Activated CD8-positive, alpha-beta T cell treated with anti-CD3 and anti-CD28 coated beads, Interleukin-2, amount 10 ng/mL, durations not matched to agents 7 days and 5 days (primary cell): ENCODE measurements around the gene GOLGA3. TPM values are rescaled to one million over a fixed set of nuclear protein-coding genes. Genes with fewer than 3 reads are reported as not detected.
"Not testable (repeated sequence)": the region's sequence is repeated elsewhere in the genome, so short reads cannot be mapped to it uniquely, and the experiment has no call there.

Source experiments
- ATAC-seq: fragments of 150-1000 bp; cut with Tn5 transposase; one replicate; pipeline ENCODE4 v1.10.0; 2021; ENCODE audit warnings: moderate library complexity
- CTCF ChIA-PET: fragments of 350-600 bp; sonication (Branson Sonifier 250); formaldehyde crosslinking; loops from one replicate; lab custom pipeline; 2021; ENCODE audit warnings: antibody characterized with exemption; lab: Charles Lee
- POLR2A ChIA-PET: fragments of 350-600 bp; sonication (Branson Sonifier 250); formaldehyde crosslinking; loops from one replicate; lab custom pipeline; 2021; ENCODE audit warnings: antibody characterized with exemption; lab: Charles Lee
- DNase-seq: peaks from one replicate; pipeline ENCODE4 v3.0.0-alpha.2; 2020
- H3K27ac Mint-ChIP-seq: one replicate; pipeline ENCODE4 v1.8.0; 2021; ENCODE audit warnings: mild to moderate bottlenecking, mixed read lengths
- H3K27me3 Mint-ChIP-seq: one replicate; pipeline ENCODE4 v1.8.0; 2021; ENCODE audit warnings: low read depth, mixed read lengths
- H3K36me3 Mint-ChIP-seq: one replicate; pipeline ENCODE4 v1.8.0; 2021; ENCODE audit warnings: low read depth, mixed read lengths
- H3K4me1 Mint-ChIP-seq: one replicate; pipeline ENCODE4 v1.8.0; 2021; ENCODE audit warnings: low read depth, mixed read lengths
- H3K4me3 Mint-ChIP-seq: one replicate; pipeline ENCODE4 v1.8.0; 2021; ENCODE audit warnings: mild to moderate bottlenecking, mixed read lengths
- H3K9me3 Mint-ChIP-seq: one replicate; pipeline ENCODE4 v1.8.0; 2022; ENCODE audit warnings: mixed read lengths; ENCODE audit not compliant: insufficient read depth
- total RNA-seq, 2 experiments: library from RNA; stranded (reverse); gene quantifications; one replicate each; pipeline ENCODE4 v1.2.3, GENCODE V29; 2021

GOLGA3 gene
- 10 to 100 TPM; 63.7 to 69.3 TPM for total RNA-seq

DNA sequence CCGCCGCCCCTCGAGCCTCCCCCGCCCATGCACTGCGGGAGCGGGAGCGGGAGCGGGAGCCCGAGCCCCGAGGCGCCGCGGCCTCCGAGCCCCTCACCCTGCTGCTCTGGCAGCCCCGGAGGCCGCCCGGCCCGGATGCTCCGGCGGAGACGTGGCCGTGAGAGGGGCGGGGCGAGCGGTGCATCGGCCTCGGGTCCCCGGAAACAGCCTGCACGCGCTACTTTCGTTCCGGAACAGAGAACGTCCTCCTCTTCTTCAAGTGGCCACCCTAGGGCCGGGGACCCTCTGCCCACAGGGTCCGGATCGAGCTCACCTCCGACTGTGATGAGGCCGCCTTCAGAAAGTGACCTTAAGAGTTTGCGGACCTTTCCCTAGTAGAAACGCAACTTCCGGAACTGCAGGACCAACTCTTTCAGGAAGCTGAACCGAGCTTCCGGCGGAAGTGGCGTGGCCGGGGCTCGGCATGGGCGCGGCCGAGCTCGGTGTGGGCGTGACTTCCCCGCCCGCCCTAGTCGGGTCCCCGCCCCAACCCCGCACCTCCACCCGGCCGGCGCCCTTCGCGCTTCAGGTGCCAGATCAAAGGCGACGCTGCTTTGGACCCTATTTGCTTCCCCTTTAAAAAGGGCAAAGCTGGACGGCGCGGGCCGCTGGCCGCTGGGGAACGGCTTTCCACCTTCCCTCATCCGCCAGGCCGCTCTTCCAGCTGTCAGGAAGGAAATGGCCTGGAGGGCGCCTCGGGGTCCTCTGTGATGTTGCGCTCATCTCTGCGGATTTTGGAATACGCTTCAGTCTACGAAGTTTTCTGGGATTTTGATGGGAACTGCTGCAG lies at the start of gene GOLGA3:
TSS of gene GOLGA3 (minus strand) at position 164 of the 829 bp plus-strand sequence. CDS start 6,741 bp downstream, outside the sequence.
- POLR2A ChIA-PET, result interaction anchor here (0.6 to 1.3 kb wide), 12 partner anchors 9 to 1108 kb away, joined by 3 to 7 read pairs (median 3); partner anchors contain the start of genes ANKLE2 and CHFR

GRCh38 chr12:132874620-132875019 lies 46.0 kb upstream of the GOLGA3 start:
- not testable (repeated sequence) for ATAC-seq, H3K27me3 Mint-ChIP-seq, H3K27ac Mint-ChIP-seq, H3K9me3 Mint-ChIP-seq, DNase-seq, H3K4me3 Mint-ChIP-seq
- H3K4me1 Mint-ChIP-seq, result peaks cover 32% of the 10 kb centered on the region
- H3K36me3 Mint-ChIP-seq, result peaks cover 56% of the 10 kb centered on the region
- CTCF ChIA-PET, result interaction anchor here (1.2 kb wide), 1 partner anchor 32 kb away, joined by 3 read pairs; no protein-coding TSS in a partner anchor
- POLR2A ChIA-PET, result interaction anchor here (1.4 kb wide), 1 partner anchor 46 kb away, joined by 4 read pairs; the partner anchor contains the start of gene GOLGA3

More for the DNA sequence above, at the start of gene GOLGA3:
- Mint-ChIP-seq H3K27me3 (no peaks in the 10 kb centered on the region), H3K36me3 (peaks cover 69% of the 10 kb centered on the region), H3K9me3 (no peaks in the 10 kb centered on the region), H3K4me1 (peaks cover 59% of the 10 kb centered on the region), H3K27ac (peak within 1 kb of the TSS; percentile 100), H3K4me3 (peak within 1 kb of the TSS; percentile 93)
- ATAC-seq (peak; percentile 91), DNase-seq (peak; percentile 95)
- CTCF ChIA-PET, result interaction anchor here (0.8 to 2.2 kb wide), 4 partner anchors 16 to 77 kb away, joined by 3 to 15 read pairs (median 4); no protein-coding TSS in a partner anchor

DNA sequence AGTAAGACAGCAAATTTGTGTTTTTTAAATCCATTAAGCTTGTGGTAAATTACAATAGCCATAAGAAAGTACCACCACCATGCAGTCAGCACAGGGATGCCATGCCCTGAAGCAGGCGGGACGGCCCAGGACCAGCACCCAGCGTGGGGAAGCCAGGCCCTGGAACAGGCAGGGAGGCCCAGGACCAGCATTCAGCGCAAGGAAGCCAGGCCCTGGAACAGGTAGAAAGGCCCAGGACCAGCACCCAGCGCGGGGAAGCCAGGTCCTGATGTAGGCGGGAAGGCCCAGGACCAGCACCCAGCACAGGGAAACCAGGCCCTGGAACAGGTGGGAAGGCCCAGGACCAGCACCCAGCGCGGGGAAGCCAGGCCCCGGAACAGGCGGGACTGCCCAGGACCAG lies 45.5 kb upstream of the GOLGA3 start:
- Mint-ChIP-seq H3K27ac (peak overlapping the region; percentile 72), H3K36me3 (peaks cover 58% of the 10 kb centered on the region), H3K27me3 (no peaks in the 10 kb centered on the region), H3K4me3 (no peak overlapping the region), H3K4me1 (peaks cover 31% of the 10 kb centered on the region), H3K9me3 (no peaks in the 10 kb centered on the region)
- DNase-seq (no peak), ATAC-seq (no peak)
- ChIA-PET CTCF (interaction anchor here (1.2 to 3.0 kb wide), 2 partner anchors 31 to 33 kb away, joined by 3 to 15 read pairs; no protein-coding TSS in a partner anchor), POLR2A (interaction anchor here (1.5 kb wide), 1 partner anchor 40 kb away, joined by 4 read pairs; no protein-coding TSS in a partner anchor)

DNA sequence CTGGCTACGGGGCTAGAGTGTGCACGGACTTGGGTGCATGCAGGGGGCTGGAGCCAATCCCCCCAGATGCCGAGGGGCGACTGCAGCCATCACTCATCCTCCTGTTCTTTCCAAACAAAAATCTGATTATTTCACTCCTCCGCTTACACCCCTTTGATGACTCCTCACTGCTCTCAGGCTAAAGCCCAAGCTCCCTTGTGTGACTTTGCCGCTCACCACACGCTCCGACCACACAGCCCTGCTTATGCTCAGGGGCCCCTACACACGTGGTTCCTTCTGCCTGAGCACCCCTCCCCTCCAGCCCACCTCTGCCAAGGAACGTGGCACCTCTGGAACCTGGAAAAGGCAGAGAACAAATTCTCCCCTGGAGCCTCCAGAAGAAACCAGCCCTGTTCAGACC lies 45.1 kb upstream of the GOLGA3 start:
- H3K4me1 Mint-ChIP-seq, result peaks cover 32% of the 10 kb centered on the region
- H3K4me3 Mint-ChIP-seq, result peak overlapping the region; percentile 22
- H3K27me3 Mint-ChIP-seq, result no peaks in the 10 kb centered on the region
- H3K27ac Mint-ChIP-seq, result peak overlapping the region; percentile 72
- ATAC-seq, result no peak
- POLR2A ChIA-PET, result interaction anchor here (0.8 to 1.5 kb wide), 5 partner anchors 9 to 112 kb away, joined by 3 to 6 read pairs (median 4); partner anchors contain the start of genes ANKLE2 and GOLGA3
- peaks cover 60% of the 10 kb centered on the region for H3K36me3 Mint-ChIP-seq
- H3K9me3 Mint-ChIP-seq, result no peaks in the 10 kb centered on the region
- CTCF ChIA-PET, result interaction anchor here (0.6 to 3.0 kb wide), 4 partner anchors 11 to 33 kb away, joined by 3 to 15 read pairs (median 3); no protein-coding TSS in a partner anchor
- DNase-seq, result no peak

DNA sequence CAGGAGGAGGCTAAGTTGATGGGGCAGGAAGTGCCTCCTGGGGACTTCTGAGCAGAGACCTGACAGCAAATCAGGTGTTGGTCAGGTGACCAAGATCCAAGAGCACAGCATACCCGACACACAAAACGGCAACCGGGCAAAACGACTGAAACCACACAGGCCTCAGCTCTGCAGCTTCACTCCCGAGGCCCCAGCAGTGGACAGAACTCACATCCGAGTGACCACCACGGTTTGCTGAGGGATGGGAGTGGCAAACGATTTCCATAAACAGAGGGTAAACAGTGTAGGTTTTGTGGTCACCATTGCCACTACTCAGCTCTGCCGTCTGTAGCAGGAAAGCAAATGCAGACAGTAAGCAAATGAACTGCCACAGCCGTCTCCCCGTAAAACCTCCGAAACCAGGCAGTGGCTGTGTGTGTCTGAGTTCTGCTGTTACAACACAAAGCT lies 44.3 kb upstream of the GOLGA3 start:
- Mint-ChIP-seq H3K27me3 (no peaks in the 10 kb centered on the region), H3K27ac (peak overlapping the region; percentile 81), H3K36me3 (peaks cover 62% of the 10 kb centered on the region), H3K4me1 (peaks cover 32% of the 10 kb centered on the region), H3K9me3 (no peaks in the 10 kb centered on the region), H3K4me3 (peak overlapping the region; percentile 43)
- CTCF ChIA-PET, result interaction anchor here (0.6 to 3.0 kb wide), 5 partner anchors 10 to 34 kb away, joined by 3 to 15 read pairs (median 3); no protein-coding TSS in a partner anchor
- peak; percentile 67 for DNase-seq
- ATAC-seq, result peak; percentile 85
- POLR2A ChIA-PET, result interaction anchor here (0.8 to 1.5 kb wide), 6 partner anchors 9 to 111 kb away, joined by 3 to 6 read pairs (median 4); partner anchors contain the start of genes ANKLE2, GOLGA3 and ZNF605

- peaks cover 64% of the 10 kb centered on the region for H3K36me3 Mint-ChIP-seq
- peak overlapping the region; percentile 43 for H3K4me3 Mint-ChIP-seq
- DNase-seq (no peak), ATAC-seq (peak; percentile 20)
- peak overlapping the region; percentile 81 for H3K27ac Mint-ChIP-seq
- H3K4me1 Mint-ChIP-seq, result peaks cover 36% of the 10 kb centered on the region
- H3K27me3 Mint-ChIP-seq, result no peaks in the 10 kb centered on the region
- ChIA-PET POLR2A (interaction anchor here (1.0 to 1.3 kb wide), 3 partner anchors 32 to 84 kb away, joined by 3 to 4 read pairs (median 3); partner anchors contain the start of genes GOLGA3 and ZNF605), CTCF (interaction anchor here (0.8 to 3.0 kb wide), 2 partner anchors 11 to 33 kb away, joined by 4 to 15 read pairs; no protein-coding TSS in a partner anchor)
- H3K9me3 Mint-ChIP-seq, result no peaks in the 10 kb centered on the region
Observed at GRCh38 chr12:132872073-132872855, 43.6 kb upstream of the GOLGA3 start.

DNA sequence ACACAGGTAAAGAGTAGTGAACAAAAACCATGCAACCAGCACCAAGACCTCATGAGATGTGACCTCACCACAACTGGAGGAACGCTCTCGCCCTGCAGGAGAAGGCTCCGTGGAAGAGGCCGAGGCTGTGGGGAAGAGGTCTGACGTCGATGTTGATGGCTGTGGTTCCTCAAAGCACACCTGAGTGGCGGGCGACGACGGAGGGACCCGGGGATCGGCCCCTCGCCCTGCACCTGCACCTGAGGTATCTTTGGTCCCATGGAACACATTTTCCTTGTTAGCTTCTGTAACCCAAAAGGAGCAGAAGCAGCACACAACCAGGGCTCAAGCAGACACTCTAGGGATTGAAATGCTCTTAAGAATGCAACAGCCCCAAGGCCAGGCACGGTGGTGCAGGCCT lies 40.9 kb upstream of the GOLGA3 start:
- H3K4me1 Mint-ChIP-seq, result peaks cover 44% of the 10 kb centered on the region
- H3K4me3 Mint-ChIP-seq, result no peak overlapping the region
- CTCF ChIA-PET, result no interaction called here
- no peaks in the 10 kb centered on the region for H3K9me3 Mint-ChIP-seq
- DNase-seq (no peak), ATAC-seq (no peak)
- H3K27ac Mint-ChIP-seq, result no peak overlapping the region
- H3K27me3 Mint-ChIP-seq, result no peaks in the 10 kb centered on the region
- H3K36me3 Mint-ChIP-seq, result peaks cover 66% of the 10 kb centered on the region
- POLR2A ChIA-PET, result no interaction called here

DNA sequence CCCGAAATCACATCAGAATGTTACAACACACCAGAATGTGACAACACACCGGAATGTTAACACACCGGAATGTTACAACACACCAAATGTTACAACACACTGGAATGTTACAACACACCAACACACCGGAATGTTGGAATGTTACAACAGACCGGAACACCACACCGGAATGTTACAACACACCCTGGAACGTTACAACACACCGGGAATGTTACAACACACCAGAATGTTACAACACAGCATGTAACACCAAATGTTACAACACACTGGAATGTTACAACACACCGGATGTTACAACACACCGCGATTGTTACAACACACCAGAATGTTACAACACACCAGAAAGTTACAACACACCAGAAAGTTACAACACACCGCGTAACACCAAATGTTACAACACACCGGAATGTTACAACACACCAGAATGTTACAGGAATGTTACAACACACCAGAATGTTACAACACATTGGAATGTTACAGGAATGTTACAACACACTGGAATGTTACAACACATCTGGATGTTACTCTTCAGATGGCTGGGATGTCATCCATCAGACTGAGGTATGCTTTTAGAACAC lies 37.7 kb upstream of the GOLGA3 start:
- Mint-ChIP-seq H3K27ac (peak overlapping the region; percentile 61), H3K4me1 (peaks cover 19% of the 10 kb centered on the region), H3K9me3 (no peaks in the 10 kb centered on the region), H3K27me3 (no peaks in the 10 kb centered on the region), H3K4me3 (no peak overlapping the region), H3K36me3 (peaks cover 57% of the 10 kb centered on the region)
- POLR2A ChIA-PET, result interaction anchor here (1.3 to 1.5 kb wide), 2 partner anchors 33 to 43 kb away, joined by 3 to 4 read pairs; no protein-coding TSS in a partner anchor
- CTCF ChIA-PET, result no interaction called here
- DNase-seq, result no peak
- ATAC-seq, result no peak

GRCh38 chr12:132861558-132861957 lies 32.9 kb upstream of the GOLGA3 start:
- CTCF ChIA-PET, result no interaction called here
- no peaks in the 10 kb centered on the region for H3K27me3 Mint-ChIP-seq
- no peaks in the 10 kb centered on the region for H3K9me3 Mint-ChIP-seq
- peaks cover 52% of the 10 kb centered on the region for H3K36me3 Mint-ChIP-seq
- no peak for DNase-seq
- H3K4me3 Mint-ChIP-seq, result no peak overlapping the region
- peaks cover 10% of the 10 kb centered on the region for H3K4me1 Mint-ChIP-seq
- H3K27ac Mint-ChIP-seq, result peak overlapping the region; percentile 49
- no peak for ATAC-seq
- POLR2A ChIA-PET, result interaction anchor here (1.5 kb wide), 1 partner anchor 11 kb away, joined by 3 read pairs; no protein-coding TSS in a partner anchor

DNA sequence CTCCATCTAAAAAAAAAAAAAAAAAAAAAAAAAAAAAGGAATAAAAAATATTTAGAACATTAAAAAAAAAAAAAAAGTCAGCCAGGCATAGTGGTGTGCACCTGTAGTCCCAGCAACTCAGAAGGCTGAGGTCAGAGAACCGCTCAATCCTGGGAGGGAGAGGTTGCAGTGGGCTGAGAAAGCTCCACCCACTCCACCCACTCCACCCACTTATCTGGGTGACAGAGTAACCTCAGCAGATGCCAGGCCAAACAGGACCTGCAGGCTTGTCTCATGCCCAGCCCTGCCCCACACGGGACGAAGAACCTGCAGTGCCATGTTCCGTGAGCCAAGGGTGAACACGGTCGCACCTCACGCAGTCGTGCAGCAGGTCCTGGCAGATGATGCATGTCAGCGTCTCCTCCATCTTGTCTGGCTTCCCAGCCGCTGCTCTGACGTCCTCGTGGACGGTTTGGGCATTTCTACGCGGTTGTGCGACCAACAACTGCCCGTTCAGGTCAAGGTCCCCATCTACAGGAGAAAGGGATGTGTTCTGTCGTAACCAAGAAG lies 30.1 kb upstream of the GOLGA3 start:
- CTCF ChIA-PET, result no interaction called here
- H3K27me3 Mint-ChIP-seq, result no peaks in the 10 kb centered on the region
- no peak overlapping the region for H3K27ac Mint-ChIP-seq
- peaks cover 8% of the 10 kb centered on the region for H3K4me1 Mint-ChIP-seq
- DNase-seq (peak; percentile 29), ATAC-seq (peak; percentile 51)
- peaks cover 57% of the 10 kb centered on the region for H3K36me3 Mint-ChIP-seq
- H3K9me3 Mint-ChIP-seq, result no peaks in the 10 kb centered on the region
- POLR2A ChIA-PET, result no interaction called here
- no peak overlapping the region for H3K4me3 Mint-ChIP-seq
